GM23248 (cell line): ENCODE measurements around the gene KANK4. TPM values are rescaled to one million over a fixed set of nuclear protein-coding genes. Genes with fewer than 3 reads are reported as not detected.

Experiments used
- DNase-seq: peaks from one replicate; pipeline ENCODE4 v3.0.0-alpha.2; 2015
- H2AFZ ChIP-seq: fragments of 200-600 bp; sonication (generic); 2 replicates; pipeline ENCODE4 v1.6.1; 2016; ENCODE audit warnings: antibody characterized with exemption
- H3F3A ChIP-seq: fragments of 200-600 bp; sonication (generic); 2 replicates; pipeline ENCODE4 v1.6.1; 2016; ENCODE audit warnings: mild to moderate bottlenecking, antibody characterized with exemption, mixed run types; ENCODE audit not compliant: insufficient read depth
- H3K27ac ChIP-seq: fragments of 200-600 bp; sonication (generic); 2 replicates; pipeline ENCODE4 v1.5.1; 2016; ENCODE audit warnings: mild to moderate bottlenecking
- H3K27me3 ChIP-seq: fragments of 200-600 bp; sonication (generic); replicated peaks from 2 replicates; pipeline ENCODE4 v1.6.1; 2016; ENCODE audit warnings: mild to moderate bottlenecking; ENCODE audit not compliant: insufficient read depth
- H3K36me3 ChIP-seq: fragments of 200-600 bp; sonication (generic); 2 replicates; pipeline ENCODE4 v1.6.1; 2016; ENCODE audit warnings: low read depth, mild to moderate bottlenecking
- H3K4me1 ChIP-seq: fragments of 200-600 bp; sonication (generic); 2 replicates; pipeline ENCODE4 v1.6.1; 2016; ENCODE audit warnings: mild to moderate bottlenecking; ENCODE audit not compliant: insufficient read depth
- H3K4me2 ChIP-seq: fragments of 200-600 bp; sonication (generic); one replicate; pipeline ENCODE4 v1.6.1; 2016; ENCODE audit warnings: mild to moderate bottlenecking; ENCODE audit not compliant: unreplicated experiment
- H3K4me3 ChIP-seq: fragments of 200-600 bp; sonication (generic); 2 replicates; pipeline ENCODE4 v1.5.1; 2016; ENCODE audit warnings: mild to moderate bottlenecking
- H3K79me2 ChIP-seq: fragments of 200-600 bp; sonication (generic); 2 replicates; pipeline ENCODE4 v1.6.1; 2016; ENCODE audit warnings: mild to moderate bottlenecking; ENCODE audit not compliant: insufficient read depth
- H3K9ac ChIP-seq: fragments of 200-600 bp; sonication (generic); 2 replicates; pipeline ENCODE4 v1.6.1; 2016; ENCODE audit warnings: mild to moderate bottlenecking
- H3K9me2 ChIP-seq: fragments of 200-600 bp; sonication (generic); 2 replicates; pipeline ENCODE4 v1.6.1; 2016; ENCODE audit warnings: mixed run types, mild to moderate bottlenecking, moderate library complexity; ENCODE audit not compliant: insufficient read depth
- H3K9me3 ChIP-seq: fragments of 200-600 bp; sonication (generic); one replicate; pipeline ENCODE4 v1.6.1; 2017; ENCODE audit warnings: low read depth
- H4K20me1 ChIP-seq: fragments of 200-600 bp; sonication (generic); 2 replicates; pipeline ENCODE4 v1.6.0; 2016; ENCODE audit not compliant: insufficient read depth
- EZH2 ChIP-seq: fragments of 200-600 bp; sonication (generic); IDR thresholded peaks from 2 replicates; pipeline ENCODE4 v1.6.1; 2018; ENCODE audit warnings: antibody characterized with exemption, mild to moderate bottlenecking; ENCODE audit not compliant: insufficient read depth, poor library complexity, severe bottlenecking
- EZH2phosphoT487 ChIP-seq: fragments of 200-600 bp; sonication (generic); IDR thresholded peaks from 2 replicates; pipeline ENCODE4 v1.6.1; 2018; ENCODE audit warnings: antibody characterized with exemption, moderate library complexity, mild to moderate bottlenecking, low read depth; ENCODE audit not compliant: insufficient read depth
- WGBS, 2 experiments: methylation state at CpG; one replicate each; pipeline ENCODE4 v1.1.6; 2015 to 2017; ENCODE audit warnings: low lambda C conversion rate in 2 of 2, low coverage in 1 of 2; ENCODE audit errors: missing lambda C conversion rate in 2 of 2; 5-methylcytosine and 5-hydroxymethylcytosine counted together
- in situ Hi-C: fragments of 300-500 bp; cut with MboI; formaldehyde crosslinking; loops from 2 replicates; pipeline ENCODE4 v1.15.0; 2020
- polyA plus RNA-seq: library from polyadenylated mRNA; unstranded; fragments of >200 nt; fragmentation: Nextera tagmentation; extraction: Ambion mirVana; gene quantifications from 2 replicates; pipeline ENCODE4 v1.2.1, GENCODE V29; 2016
- total RNA-seq: library from RNA; depleted of rRNA; stranded (reverse); fragments of >200 nt; shearing (Covaris generic); gene quantifications from 2 replicates; pipeline ENCODE4 v1.2.3, GENCODE V29; 2014

KANK4 gene
- total and polyA plus RNA-seq, 2 experiments from 2014 or later = 0.29 to 0.32 TPM

- no peaks in the 10 kb centered on the region for H3K36me3 ChIP-seq
- no peaks in the 10 kb centered on the region for H3K79me2 ChIP-seq
- no peaks in the 10 kb centered on the region for H3F3A ChIP-seq
- no peak overlapping the region for H2AFZ ChIP-seq
- WGBS, 2 experiments = 89 to 91% methylated on average over 7 of the region's 7 CpGs
- in situ Hi-C loops = no loop called here
- H3K27me3 ChIP-seq = peaks cover 14% of the 10 kb centered on the region; the same call in 1 of the 2 replicates
- DNase-seq = no peak
- H3K9ac ChIP-seq = no peak overlapping the region
- H3K27ac ChIP-seq = no peak overlapping the region
- no peak overlapping the region for H3K4me2 ChIP-seq
- no peaks in the 10 kb centered on the region for H3K4me1 ChIP-seq
- TF ChIP-seq EZH2 (no peak), EZH2phosphoT487 (no peak)
- no peaks in the 10 kb centered on the region for H3K9me3 ChIP-seq
- no peaks in the 10 kb centered on the region for H3K9me2 ChIP-seq
- H4K20me1 ChIP-seq = no peaks in the 10 kb centered on the region
- H3K4me3 ChIP-seq = no peak overlapping the region
Observed at GRCh38 chr1:62304515-62304914, 14.7 kb downstream of the KANK4 start.

GRCh38 chr1:62301726-62302390 is 17.4 kb downstream of the KANK4 start:
- TF ChIP-seq EZH2phosphoT487 = no peak
- TF ChIP-seq EZH2 = no peak
- Histone ChIP-seq H2AFZ (no peak overlapping the region), H3K27ac (no peak overlapping the region), H3K27me3 (peaks cover 14% of the 10 kb centered on the region; the same call in 1 of the 2 replicates), H3K4me1 (no peaks in the 10 kb centered on the region), H3K4me2 (no peak overlapping the region), H3K79me2 (no peaks in the 10 kb centered on the region), H3K9me3 (no peaks in the 10 kb centered on the region), H4K20me1 (no peaks in the 10 kb centered on the region), H3K9me2 (no peaks in the 10 kb centered on the region), H3K36me3 (no peaks in the 10 kb centered on the region), H3F3A (no peaks in the 10 kb centered on the region), H3K9ac (no peak overlapping the region), H3K4me3 (no peak overlapping the region)
- no peak for DNase-seq
- WGBS, 2 experiments = 60 to 63% methylated on average over 8 of the region's 8 CpGs
- in situ Hi-C loops = no loop called here

- no peaks in the 10 kb centered on the region for H3K9me3 ChIP-seq
- 0 out of 2 replicates have a peak, but pooled peaks cover 12% of the 10 kb centered on the region for H3K4me1 ChIP-seq
- in situ Hi-C loops = no loop called here
- no peak overlapping the region for H3K4me2 ChIP-seq
- TF ChIP-seq EZH2 (no peak), EZH2phosphoT487 (no peak)
- H3K4me3 ChIP-seq = no peak overlapping the region
- H3K27ac ChIP-seq = no peak overlapping the region
- H3F3A ChIP-seq = peaks cover 12% of the 10 kb centered on the region
- H4K20me1 ChIP-seq = no peaks in the 10 kb centered on the region
- 53 to 55% methylated on average over 8 of the region's 8 CpGs for WGBS, 2 experiments
- H3K9me2 ChIP-seq = no peaks in the 10 kb centered on the region
- H2AFZ ChIP-seq = no peak overlapping the region
- no peak for DNase-seq
- H3K9ac ChIP-seq = no peak overlapping the region
- no peaks in the 10 kb centered on the region for H3K36me3 ChIP-seq
- H3K27me3 ChIP-seq = peaks cover 14% of the 10 kb centered on the region; the same call in 1 of the 2 replicates
- H3K79me2 ChIP-seq = no peaks in the 10 kb centered on the region
Observed at GRCh38 chr1:62299426-62300200, 19.6 kb downstream of the KANK4 start.

GRCh38 chr1:62295921-62296491 is 23.2 kb downstream of the KANK4 start:
- H3K9ac ChIP-seq = no peak overlapping the region
- no peaks in the 10 kb centered on the region for H3K36me3 ChIP-seq
- peaks cover 5% of the 10 kb centered on the region; the same call in 1 of the 2 replicates for H3K27me3 ChIP-seq
- in situ Hi-C loops = no loop called here
- peak overlapping the region; percentile 27; the same call in 1 of the 2 replicates for H3K4me3 ChIP-seq
- H3K27ac ChIP-seq = no peak overlapping the region; the same call in 1 of the 2 replicates
- TF ChIP-seq EZH2phosphoT487 (no peak), EZH2 (no peak)
- H3K9me2 ChIP-seq = no peaks in the 10 kb centered on the region
- H3K79me2 ChIP-seq = no peaks in the 10 kb centered on the region
- no peaks in the 10 kb centered on the region for H4K20me1 ChIP-seq
- H3F3A ChIP-seq = peaks cover 12% of the 10 kb centered on the region
- H2AFZ ChIP-seq = 0 out of 2 replicates have a peak overlapping the region, but pooled peaks have one; percentile 27
- H3K9me3 ChIP-seq = no peaks in the 10 kb centered on the region
- H3K4me1 ChIP-seq = 0 out of 2 replicates have a peak, but pooled peaks cover 12% of the 10 kb centered on the region
- H3K4me2 ChIP-seq = peak overlapping the region; percentile 58
- 13 to 17% methylated on average over 6 of the region's 6 CpGs for WGBS, 2 experiments
- peak; percentile 80 for DNase-seq
